ENCODE data around the gene NRF1.

NRF1 gene

GRCh38 chr7:129776362-129776722 lies 164.8 kb downstream of the NRF1 start:
- H3K9me3 Mint-ChIP-seq, result no peaks in the 10 kb centered on the region
- H3K4me3 Mint-ChIP-seq, result no peak overlapping the region
- peaks cover 5% of the 10 kb centered on the region for H3K4me1 Mint-ChIP-seq (ENCODE audit: low read depth)
- H3K27me3 Mint-ChIP-seq (ENCODE audit: low read depth), result peaks cover 34% of the 10 kb centered on the region
- H3K27ac Mint-ChIP-seq, result no peak overlapping the region
- no peaks in the 10 kb centered on the region for H3K36me3 Mint-ChIP-seq (ENCODE audit: low read depth)

- Mint-ChIP-seq H3K9me3 (no peaks in the 10 kb centered on the region), H3K36me3 (ENCODE audit: low read depth) (peaks cover under 1% of the 10 kb centered on the region), H3K4me3 (no peak overlapping the region), H3K4me1 (ENCODE audit: low read depth) (peaks cover 7% of the 10 kb centered on the region), H3K27me3 (ENCODE audit: low read depth) (peaks cover 42% of the 10 kb centered on the region), H3K27ac (no peak overlapping the region)
These were observed 165.8 kb downstream of the NRF1 start for GRCh38 chr7:129777195-129777844.

DNA sequence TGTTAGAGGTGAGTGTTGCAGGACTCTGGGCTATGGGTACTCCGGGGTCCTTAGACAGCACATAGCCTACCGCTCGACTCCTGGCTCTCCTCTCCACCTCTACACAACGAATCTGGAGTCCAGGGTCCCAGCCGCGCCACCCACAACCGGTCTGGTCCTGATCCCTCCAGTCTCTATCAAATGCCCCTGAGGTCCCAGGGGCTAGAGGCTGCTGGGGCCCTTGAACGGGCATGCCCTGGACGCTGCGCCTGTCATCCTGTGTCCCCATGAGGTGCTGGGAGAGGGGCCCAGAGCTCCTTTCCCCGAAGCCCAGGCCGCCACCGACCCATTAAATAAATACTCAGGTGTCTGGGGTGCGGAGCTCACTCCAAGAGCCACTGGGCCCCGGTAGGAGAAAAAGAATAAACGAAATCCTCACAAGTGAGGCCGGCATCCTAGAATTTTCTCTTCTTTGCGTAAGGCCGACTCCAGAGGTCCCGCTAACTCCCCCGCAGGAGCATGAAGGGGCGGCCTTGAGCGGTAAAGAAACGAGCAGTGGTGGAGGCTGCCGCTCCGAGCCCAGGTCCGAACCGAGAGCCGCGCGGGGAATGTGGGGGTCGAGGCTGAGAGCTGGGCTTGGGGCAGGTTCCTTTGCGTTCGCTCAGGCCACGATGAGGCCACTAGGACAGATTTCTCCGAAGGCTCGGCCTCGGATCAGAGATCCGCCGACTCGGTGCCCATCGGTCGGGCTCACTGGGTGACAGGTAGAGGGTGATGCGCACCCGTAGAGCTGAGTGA lies 166.7 kb downstream of the NRF1 start:
- Mint-ChIP-seq H3K36me3 (ENCODE audit: low read depth) (peaks cover 3% of the 10 kb centered on the region), H3K27ac (no peak overlapping the region), H3K4me3 (no peak overlapping the region), H3K9me3 (no peaks in the 10 kb centered on the region), H3K4me1 (ENCODE audit: low read depth) (peaks cover 14% of the 10 kb centered on the region), H3K27me3 (ENCODE audit: low read depth) (peaks cover 50% of the 10 kb centered on the region)

- H3K27ac Mint-ChIP-seq, result no peak overlapping the region
- H3K9me3 Mint-ChIP-seq, result no peaks in the 10 kb centered on the region
- H3K4me1 Mint-ChIP-seq (ENCODE audit: low read depth), result peaks cover 17% of the 10 kb centered on the region
- peaks cover 58% of the 10 kb centered on the region for H3K27me3 Mint-ChIP-seq (ENCODE audit: low read depth)
- H3K4me3 Mint-ChIP-seq, result peak overlapping the region; percentile 17
- peaks cover 3% of the 10 kb centered on the region for H3K36me3 Mint-ChIP-seq (ENCODE audit: low read depth)
These were observed 167.5 kb downstream of the NRF1 start for GRCh38 chr7:129778770-129779601.

- H3K4me3 Mint-ChIP-seq, result no peak overlapping the region
- peaks cover 65% of the 10 kb centered on the region for H3K27me3 Mint-ChIP-seq (ENCODE audit: low read depth)
- H3K27ac Mint-ChIP-seq, result no peak overlapping the region
- peaks cover 17% of the 10 kb centered on the region for H3K4me1 Mint-ChIP-seq (ENCODE audit: low read depth)
- peaks cover 3% of the 10 kb centered on the region for H3K36me3 Mint-ChIP-seq (ENCODE audit: low read depth)
- no peaks in the 10 kb centered on the region for H3K9me3 Mint-ChIP-seq
These were observed 168.2 kb downstream of the NRF1 start for GRCh38 chr7:129779602-129780256.

DNA sequence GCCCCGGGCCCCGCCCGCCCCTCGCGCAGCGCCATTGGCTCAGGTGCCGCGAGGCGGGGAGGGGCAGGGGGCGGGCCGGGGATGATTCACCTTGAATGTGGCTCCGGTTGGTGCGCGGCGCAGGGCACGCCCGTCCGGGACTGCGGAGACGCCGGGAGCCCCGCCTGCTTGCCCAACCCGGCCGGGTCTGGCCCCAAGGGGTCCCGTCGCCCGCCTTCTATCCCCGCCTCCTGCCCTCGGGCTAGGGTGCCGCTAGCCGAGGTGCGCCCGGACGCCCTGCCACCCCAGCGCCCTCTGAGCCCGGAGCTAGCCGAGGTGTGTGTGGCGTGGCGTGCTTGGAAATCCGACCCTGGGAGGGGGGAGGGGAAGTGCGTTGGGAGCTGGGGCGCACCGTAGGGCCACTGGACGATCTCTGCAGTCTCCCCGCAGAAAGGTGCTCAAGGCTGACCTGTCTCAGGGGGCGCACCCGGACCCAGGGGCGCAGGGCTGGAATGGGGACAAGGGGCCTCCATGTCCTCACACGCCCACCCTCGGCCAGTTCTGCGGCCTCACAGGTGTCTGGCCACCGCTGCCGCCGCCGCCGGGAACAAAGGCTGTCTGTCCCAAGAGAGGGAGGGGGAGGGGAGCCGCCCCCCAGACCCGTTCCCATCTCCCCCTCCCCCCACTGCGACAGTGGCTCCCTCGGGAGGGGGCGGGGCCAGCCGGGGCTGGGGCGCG lies 168.9 kb downstream of the NRF1 start:
- H3K36me3 Mint-ChIP-seq (ENCODE audit: low read depth), result peaks cover 3% of the 10 kb centered on the region
- H3K4me3 Mint-ChIP-seq, result peak overlapping the region; percentile 60
- no peak overlapping the region for H3K27ac Mint-ChIP-seq
- H3K4me1 Mint-ChIP-seq (ENCODE audit: low read depth), result peaks cover 19% of the 10 kb centered on the region
- H3K9me3 Mint-ChIP-seq, result no peaks in the 10 kb centered on the region
- peaks cover 69% of the 10 kb centered on the region for H3K27me3 Mint-ChIP-seq (ENCODE audit: low read depth)

- Mint-ChIP-seq H3K4me1 (ENCODE audit: low read depth) (peaks cover 24% of the 10 kb centered on the region), H3K27ac (no peak overlapping the region), H3K4me3 (peak overlapping the region; percentile 75), H3K27me3 (ENCODE audit: low read depth) (peaks cover 71% of the 10 kb centered on the region), H3K36me3 (ENCODE audit: low read depth) (peaks cover 3% of the 10 kb centered on the region), H3K9me3 (no peaks in the 10 kb centered on the region)
These were observed 169.7 kb downstream of the NRF1 start for GRCh38 chr7:129780974-129781927.

DNA sequence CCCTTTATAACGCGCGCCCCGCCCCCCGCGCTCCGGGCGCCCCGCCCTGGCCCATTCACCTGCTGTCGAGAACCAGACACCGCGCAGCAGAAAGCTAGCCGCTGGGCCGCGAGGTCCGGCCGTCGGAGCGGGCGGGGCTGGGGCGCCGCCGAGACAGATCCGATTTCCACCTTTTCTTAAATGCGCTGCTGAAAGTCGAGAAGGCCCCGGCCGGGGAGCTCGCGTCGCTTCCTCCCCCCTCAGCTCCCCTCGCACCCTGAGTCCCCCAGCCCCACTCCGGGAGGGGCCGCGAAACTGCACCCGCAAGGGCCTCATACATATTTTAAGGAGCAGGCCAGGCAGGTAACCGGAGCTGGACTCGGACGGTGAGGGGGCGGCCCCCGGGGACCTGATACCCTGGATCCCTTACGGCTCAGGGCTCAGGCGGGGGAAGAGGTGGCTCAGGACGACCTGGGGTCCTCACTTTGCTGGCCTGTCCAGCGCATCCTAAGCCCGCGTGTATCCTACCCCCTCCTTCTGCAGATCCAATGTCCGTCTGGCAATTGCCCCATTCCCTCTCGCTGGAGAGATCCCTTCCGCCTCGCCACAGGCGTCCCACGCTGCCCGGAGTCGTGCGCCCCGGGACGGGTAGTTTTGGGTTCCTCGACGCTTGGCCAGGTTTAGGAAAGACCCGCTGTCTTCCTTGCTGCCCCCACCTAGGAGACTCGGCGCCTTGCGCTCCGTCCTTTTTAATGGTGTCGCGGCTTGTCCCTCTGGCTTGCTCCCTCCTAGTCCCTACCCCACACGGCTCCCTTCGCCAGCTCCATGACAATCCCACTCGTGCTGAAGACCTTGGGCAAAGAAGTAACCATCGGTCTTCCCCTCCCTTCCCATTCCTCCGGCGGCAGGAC lies 170.7 kb downstream of the NRF1 start:
- Mint-ChIP-seq H3K9me3 (no peaks in the 10 kb centered on the region), H3K36me3 (ENCODE audit: low read depth) (peaks cover 3% of the 10 kb centered on the region), H3K27ac (peak overlapping the region; percentile 76), H3K4me1 (ENCODE audit: low read depth) (peaks cover 24% of the 10 kb centered on the region), H3K27me3 (ENCODE audit: low read depth) (peaks cover 74% of the 10 kb centered on the region), H3K4me3 (peak overlapping the region; percentile 37)

- Mint-ChIP-seq H3K4me1 (ENCODE audit: low read depth) (peaks cover 24% of the 10 kb centered on the region), H3K36me3 (ENCODE audit: low read depth) (peaks cover 3% of the 10 kb centered on the region), H3K9me3 (no peaks in the 10 kb centered on the region), H3K4me3 (peak overlapping the region; percentile 37), H3K27ac (no peak overlapping the region), H3K27me3 (ENCODE audit: low read depth) (peaks cover 73% of the 10 kb centered on the region)
These were observed 171.5 kb downstream of the NRF1 start for GRCh38 chr7:129782818-129783583.

DNA sequence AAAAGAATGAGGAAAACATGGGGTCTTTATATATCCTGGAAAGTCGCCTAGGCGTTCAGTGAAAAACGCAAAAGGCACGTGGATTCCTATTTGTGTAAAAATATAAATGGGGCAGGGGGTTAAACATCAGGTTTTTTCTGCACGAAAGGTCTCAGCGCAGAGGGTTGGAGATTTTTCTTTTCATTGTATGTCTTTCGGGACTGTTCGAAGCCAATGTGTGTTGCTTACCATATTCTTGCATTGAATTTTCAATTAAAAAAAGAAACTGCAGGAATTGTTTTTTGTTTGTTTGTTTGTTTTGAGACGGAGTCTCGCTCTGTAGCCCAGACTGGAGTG lies 172.0 kb downstream of the NRF1 start:
- no peak overlapping the region for H3K4me3 Mint-ChIP-seq

GRCh38 chr7:129784437-129784782 lies 172.9 kb downstream of the NRF1 start:
- H3K4me3 Mint-ChIP-seq, result no peak overlapping the region
- peaks cover 3% of the 10 kb centered on the region for H3K36me3 Mint-ChIP-seq (ENCODE audit: low read depth)
- H3K4me1 Mint-ChIP-seq (ENCODE audit: low read depth), result peaks cover 24% of the 10 kb centered on the region
- H3K9me3 Mint-ChIP-seq, result no peaks in the 10 kb centered on the region
- H3K27me3 Mint-ChIP-seq (ENCODE audit: low read depth), result peaks cover 74% of the 10 kb centered on the region
- no peak overlapping the region for H3K27ac Mint-ChIP-seq

More for the DNA sequence above, 172.0 kb downstream of the NRF1 start:
- no peak overlapping the region for H3K27ac Mint-ChIP-seq
- H3K4me1 Mint-ChIP-seq (ENCODE audit: low read depth), result peaks cover 24% of the 10 kb centered on the region
- peaks cover 67% of the 10 kb centered on the region for H3K27me3 Mint-ChIP-seq (ENCODE audit: low read depth)
- peaks cover 3% of the 10 kb centered on the region for H3K36me3 Mint-ChIP-seq (ENCODE audit: low read depth)
- H3K9me3 Mint-ChIP-seq, result no peaks in the 10 kb centered on the region

All from T-helper 1 cell treated with Interleukin-12 subunit alpha and Interleukin-12 subunit beta and Interleukin-4 antibody, amounts not matched to agents 30 μg/mL and 1 μg/mL, for 36 hours (primary cell).